HEK293 (cell line): ENCODE results near the gene M6PR.

Experiments used
- CTCF ChIA-PET: fragments of 350-600 bp; formaldehyde crosslinking; extraction: SDS; loops from one replicate; lab custom pipeline; 2021; ENCODE audit warnings: antibody characterized with exemption; lab: Yijun Ruan, JAX
- POLR2A ChIA-PET: fragments of 300-600 bp; formaldehyde crosslinking; extraction: SDS; loops from one replicate; lab custom pipeline; 2020; ENCODE audit warnings: antibody characterized with exemption, inconsistent platforms; lab: Yijun Ruan, JAX
- H3K27ac ChIP-seq: fragments of 200-500 bp; sonication (Bioruptor generic); 2 replicates; pipeline ENCODE4 v1.5.1; 2014; ENCODE audit warnings: low read depth, low read length, control low read depth, inconsistent platforms; ENCODE audit errors: extremely low read depth
- H3K36me3 ChIP-seq, 2 experiments: fragments of 200-500 bp in 1 of 2; sonication (Bioruptor generic) in 1 of 2; 1 replicate in 1 of 2; 2 replicates in 1 of 2; pipeline ENCODE4 v1.5.1; 2014 to 2017; ENCODE audit warnings: inconsistent platforms in 2 of 2, low read length in 2 of 2; ENCODE audit not compliant: control insufficient read depth in 2 of 2, insufficient read depth in 1 of 2
- H3K4me1 ChIP-seq: fragments of 200-500 bp; sonication (Bioruptor generic); 2 replicates; pipeline ENCODE4 v1.5.1; 2014; ENCODE audit warnings: mild to moderate bottlenecking, low read length, inconsistent platforms; ENCODE audit not compliant: control insufficient read depth, insufficient read depth
- H3K4me3 ChIP-seq: 2 replicates; pipeline ENCODE4 v1.5.1; 2011; ENCODE audit warnings: low read depth, mild to moderate bottlenecking, control low read depth, low read length, moderate library complexity
- H3K9me3 ChIP-seq: fragments of 200-500 bp; sonication (Bioruptor generic); 2 replicates; pipeline ENCODE4 v1.5.1; 2014; ENCODE audit warnings: low read depth, low read length, inconsistent platforms; ENCODE audit not compliant: control insufficient read depth, insufficient read depth
- YY1 ChIP-seq: fragments of 450-650 bp; formaldehyde crosslinking; IDR thresholded peaks from 2 replicates; pipeline ENCODE4 v1.5.1; 2018; ENCODE audit warnings: missing biosample characterization, missing genetic modification characterization
- ZBTB7A ChIP-seq: fragments of 450-650 bp; formaldehyde crosslinking; IDR thresholded peaks from 2 replicates; pipeline ENCODE4 v1.5.1; 2016; ENCODE audit warnings: low read depth, missing biosample characterization, missing genetic modification characterization
- ZFHX2 ChIP-seq: fragments of 450-650 bp; formaldehyde crosslinking; conservative IDR thresholded peaks from 2 replicates; pipeline ENCODE4 v1.5.1; 2016; ENCODE audit warnings: missing biosample characterization, missing genetic modification characterization
- ZNF132 ChIP-seq: fragments of 450-650 bp; formaldehyde crosslinking; IDR thresholded peaks from 2 replicates; pipeline ENCODE4 v1.5.1; 2017; ENCODE audit warnings: missing biosample characterization, missing genetic modification characterization, borderline replicate concordance
- ZNF138 ChIP-seq: fragments of 450-650 bp; formaldehyde crosslinking; IDR thresholded peaks from 2 replicates; pipeline ENCODE4 v1.5.1; 2016; ENCODE audit warnings: missing biosample characterization, missing genetic modification characterization, borderline replicate concordance
- ZNF16 ChIP-seq: fragments of 450-650 bp; formaldehyde crosslinking; IDR thresholded peaks from 2 replicates; pipeline ENCODE4 v1.5.1; 2016; ENCODE audit warnings: low read depth, missing biosample characterization, missing genetic modification characterization
- ZNF184 ChIP-seq: fragments of 450-650 bp; IDR thresholded peaks from 2 replicates; pipeline ENCODE4 v1.5.1; 2018; ENCODE audit warnings: missing biosample characterization, mild to moderate bottlenecking, missing genetic modification characterization
- ZNF2 ChIP-seq: fragments of 450-650 bp; formaldehyde crosslinking; IDR thresholded peaks from 2 replicates; pipeline ENCODE4 v1.5.1; 2016; ENCODE audit warnings: missing biosample characterization, missing genetic modification characterization
- ZNF239 ChIP-seq: fragments of 450-650 bp; formaldehyde crosslinking; IDR thresholded peaks from 2 replicates; pipeline ENCODE4 v1.5.1; 2016; ENCODE audit warnings: missing biosample characterization, missing genetic modification characterization
- ZNF24 ChIP-seq: fragments of 450-650 bp; formaldehyde crosslinking; IDR thresholded peaks from 2 replicates; pipeline ENCODE4 v1.5.1; 2016; ENCODE audit warnings: missing biosample characterization, missing genetic modification characterization
- ZNF302 ChIP-seq: fragments of 450-650 bp; formaldehyde crosslinking; IDR thresholded peaks from 2 replicates; pipeline ENCODE4 v1.5.1; 2016; ENCODE audit warnings: missing biosample characterization, missing genetic modification characterization, low read depth
- ZNF341 ChIP-seq: fragments of 450-650 bp; formaldehyde crosslinking; IDR thresholded peaks from 2 replicates; pipeline ENCODE4; 2016; ENCODE audit warnings: low read depth, missing biosample characterization, missing genetic modification characterization
- ZNF394 ChIP-seq: fragments of 450-650 bp; formaldehyde crosslinking; IDR thresholded peaks from 2 replicates; pipeline ENCODE4 v1.5.1; 2016; ENCODE audit warnings: missing biosample characterization, missing genetic modification characterization, mild to moderate bottlenecking, moderate library complexity, borderline replicate concordance
- ZNF558 ChIP-seq: fragments of 450-650 bp; formaldehyde crosslinking; IDR thresholded peaks from 2 replicates; pipeline ENCODE4 v1.5.1; 2016; ENCODE audit warnings: missing biosample characterization, missing genetic modification characterization
- ZNF580 ChIP-seq: fragments of 450-650 bp; formaldehyde crosslinking; IDR thresholded peaks from 2 replicates; pipeline ENCODE4 v1.5.1; 2016; ENCODE audit warnings: missing biosample characterization, missing genetic modification characterization
- ZNF585B ChIP-seq: fragments of 450-650 bp; formaldehyde crosslinking; IDR thresholded peaks from 2 replicates; pipeline ENCODE4 v1.5.1; 2016; ENCODE audit warnings: missing biosample characterization, missing genetic modification characterization
- ZNF621 ChIP-seq: fragments of 450-650 bp; formaldehyde crosslinking; IDR thresholded peaks from 2 replicates; pipeline ENCODE4 v1.5.1; 2017; ENCODE audit warnings: missing biosample characterization, missing genetic modification characterization
- ZNF623 ChIP-seq: fragments of 450-650 bp; formaldehyde crosslinking; IDR thresholded peaks from 2 replicates; pipeline ENCODE4 v1.5.1; 2016; ENCODE audit warnings: missing biosample characterization, missing genetic modification characterization
- ZNF654 ChIP-seq: fragments of 450-650 bp; formaldehyde crosslinking; IDR thresholded peaks from 2 replicates; pipeline ENCODE4 v1.5.1; 2016; ENCODE audit warnings: low read depth, missing biosample characterization, missing genetic modification characterization
- ZNF677 ChIP-seq: fragments of 450-650 bp; IDR thresholded peaks from 2 replicates; pipeline ENCODE4 v1.5.0; 2018; ENCODE audit warnings: missing biosample characterization, mild to moderate bottlenecking, missing genetic modification characterization, moderate library complexity
- ZNF701 ChIP-seq: fragments of 450-650 bp; formaldehyde crosslinking; IDR thresholded peaks from 2 replicates; pipeline ENCODE4 v1.5.1; 2016; ENCODE audit warnings: missing biosample characterization, missing genetic modification characterization
- ZNF785 ChIP-seq: fragments of 450-650 bp; formaldehyde crosslinking; IDR thresholded peaks from 2 replicates; pipeline ENCODE4 v1.5.1; 2016; ENCODE audit warnings: missing biosample characterization, missing genetic modification characterization
- TF ChIP-seq, protein P1 (sequence below): fragments of 450-650 bp; formaldehyde crosslinking; IDR thresholded peaks from 2 replicates; pipeline ENCODE4 v1.5.1; 2017; ENCODE audit warnings: missing biosample characterization, missing genetic modification characterization
- TF ChIP-seq, protein P2 (sequence below): fragments of 450-650 bp; formaldehyde crosslinking; IDR thresholded peaks from 2 replicates; pipeline ENCODE4 v1.5.1; 2017; ENCODE audit warnings: missing biosample characterization, missing genetic modification characterization
- TF ChIP-seq, protein P3 (sequence below): fragments of 450-650 bp; formaldehyde crosslinking; IDR thresholded peaks from 2 replicates; pipeline ENCODE4 v1.5.1; 2017; ENCODE audit warnings: missing biosample characterization, missing genetic modification characterization

Gene M6PR

GRCh38 chr12:8943565-8944186 is 5.8 kb downstream of the M6PR start (continued):
- no peak for TF ChIP-seq ZNF302 (tag by site-specific recombination)
- TF ChIP-seq ZNF558 (tag by site-specific recombination): no peak
- TF ChIP-seq ZNF621 (tag by site-specific recombination): no peak
- TF ChIP-seq ZNF785: no peak
- TF ChIP-seq ZNF24: no peak
- TF ChIP-seq ZNF16 (tag by site-specific recombination): no peak
- no peak for TF ChIP-seq ZNF184 (tag by site-specific recombination)

- H3K9me3 ChIP-seq: no peaks in the 10 kb centered on the region
- H3K4me3 ChIP-seq: no peak overlapping the region
- peaks cover 43 to 80% of the 10 kb centered on the region in 2 experiments for H3K36me3 ChIP-seq
- H3K4me1 ChIP-seq: peaks cover under 1% of the 10 kb centered on the region; the same call in 1 of the 2 replicates
- no peak overlapping the region for H3K27ac ChIP-seq
- ChIA-PET CTCF (no interaction called here), POLR2A (interaction anchor here (0.6 kb wide), 1 partner anchor 247 kb away, joined by 6 read pairs; no protein-coding TSS in a partner anchor)
- TF ChIP-seq ZNF341 (tag by site-specific recombination) (no peak), ZBTB7A (no peak), ZNF2 (tag by site-specific recombination) (no peak), ZNF585B (tag by site-specific recombination) (no peak), ZNF701 (tag by site-specific recombination) (no peak), ZNF138 (no peak), ZNF239 (tag by site-specific recombination) (no peak), ZNF132 (tag by site-specific recombination) (no peak), ZNF623 (tag by site-specific recombination) (no peak), YY1 (tag by site-specific recombination) (no peak), ZNF654 (tag by site-specific recombination) (no peak), ZNF677 (tag by site-specific recombination) (no peak), ZNF580 (tag by site-specific recombination) (no peak), ZFHX2 (tag by site-specific recombination) (no peak), ZNF394 (tag by site-specific recombination) (no peak)
- TF ChIP-seq, protein P1, sequence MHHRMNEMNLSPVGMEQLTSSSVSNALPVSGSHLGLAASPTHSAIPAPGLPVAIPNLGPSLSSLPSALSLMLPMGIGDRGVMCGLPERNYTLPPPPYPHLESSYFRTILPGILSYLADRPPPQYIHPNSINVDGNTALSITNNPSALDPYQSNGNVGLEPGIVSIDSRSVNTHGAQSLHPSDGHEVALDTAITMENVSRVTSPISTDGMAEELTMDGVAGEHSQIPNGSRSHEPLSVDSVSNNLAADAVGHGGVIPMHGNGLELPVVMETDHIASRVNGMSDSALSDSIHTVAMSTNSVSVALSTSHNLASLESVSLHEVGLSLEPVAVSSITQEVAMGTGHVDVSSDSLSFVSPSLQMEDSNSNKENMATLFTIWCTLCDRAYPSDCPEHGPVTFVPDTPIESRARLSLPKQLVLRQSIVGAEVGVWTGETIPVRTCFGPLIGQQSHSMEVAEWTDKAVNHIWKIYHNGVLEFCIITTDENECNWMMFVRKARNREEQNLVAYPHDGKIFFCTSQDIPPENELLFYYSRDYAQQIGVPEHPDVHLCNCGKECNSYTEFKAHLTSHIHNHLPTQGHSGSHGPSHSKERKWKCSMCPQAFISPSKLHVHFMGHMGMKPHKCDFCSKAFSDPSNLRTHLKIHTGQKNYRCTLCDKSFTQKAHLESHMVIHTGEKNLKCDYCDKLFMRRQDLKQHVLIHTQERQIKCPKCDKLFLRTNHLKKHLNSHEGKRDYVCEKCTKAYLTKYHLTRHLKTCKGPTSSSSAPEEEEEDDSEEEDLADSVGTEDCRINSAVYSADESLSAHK (tag by site-specific recombination): no peak
- TF ChIP-seq, protein P2, sequence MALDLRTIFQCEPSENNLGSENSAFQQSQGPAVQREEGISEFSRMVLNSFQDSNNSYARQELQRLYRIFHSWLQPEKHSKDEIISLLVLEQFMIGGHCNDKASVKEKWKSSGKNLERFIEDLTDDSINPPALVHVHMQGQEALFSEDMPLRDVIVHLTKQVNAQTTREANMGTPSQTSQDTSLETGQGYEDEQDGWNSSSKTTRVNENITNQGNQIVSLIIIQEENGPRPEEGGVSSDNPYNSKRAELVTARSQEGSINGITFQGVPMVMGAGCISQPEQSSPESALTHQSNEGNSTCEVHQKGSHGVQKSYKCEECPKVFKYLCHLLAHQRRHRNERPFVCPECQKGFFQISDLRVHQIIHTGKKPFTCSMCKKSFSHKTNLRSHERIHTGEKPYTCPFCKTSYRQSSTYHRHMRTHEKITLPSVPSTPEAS: no peak
- TF ChIP-seq, protein P3, sequence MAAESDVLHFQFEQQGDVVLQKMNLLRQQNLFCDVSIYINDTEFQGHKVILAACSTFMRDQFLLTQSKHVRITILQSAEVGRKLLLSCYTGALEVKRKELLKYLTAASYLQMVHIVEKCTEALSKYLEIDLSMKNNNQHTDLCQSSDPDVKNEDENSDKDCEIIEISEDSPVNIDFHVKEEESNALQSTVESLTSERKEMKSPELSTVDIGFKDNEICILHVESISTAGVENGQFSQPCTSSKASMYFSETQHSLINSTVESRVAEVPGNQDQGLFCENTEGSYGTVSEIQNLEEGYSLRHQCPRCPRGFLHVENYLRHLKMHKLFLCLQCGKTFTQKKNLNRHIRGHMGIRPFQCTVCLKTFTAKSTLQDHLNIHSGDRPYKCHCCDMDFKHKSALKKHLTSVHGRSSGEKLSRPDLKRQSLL (tag by site-specific recombination): no peak
- TF ChIP-seq, all 188 proteins: peak for 0
These were observed 7.6 kb downstream of the M6PR start for GRCh38 chr12:8941691-8942478.
